Thymus (tissue), 11 donors: ENCODE results near the gene MAPT. TPM values are rescaled to one million over a fixed set of nuclear protein-coding genes. Genes with fewer than 3 reads are reported as not detected.
A peak's percentile ranks its signal among the peaks of the same experiment; 100 is the strongest.

ENCODE experiments used
- DNase-seq, 9 donors: peaks; one replicate each; pipeline ENCODE4 v3.0.0-alpha.2; 2013; ENCODE audit warnings: low spot score in 9 of 9, low read depth in 6 of 9, missing footprints in 1 of 9
- H3K27ac ChIP-seq, 2 donors: one replicate each; pipeline ENCODE4 v1.5.1; 2013; ENCODE audit warnings: control low read depth in 1 of 2, low read depth in 1 of 2, low read length in 1 of 2, mild to moderate bottlenecking in 1 of 2, moderate library complexity in 1 of 2
- H3K27me3 ChIP-seq, 2 donors: one replicate each; pipeline ENCODE4 v1.5.1; 2013; ENCODE audit warnings: low read length in 1 of 2; ENCODE audit not compliant: control insufficient read depth in 2 of 2, insufficient read depth in 1 of 2
- H3K36me3 ChIP-seq, 2 donors: one replicate each; pipeline ENCODE4 v1.5.1; 2013; ENCODE audit warnings: low read length in 1 of 2, mild to moderate bottlenecking in 1 of 2, moderate library complexity in 1 of 2; ENCODE audit not compliant: control insufficient read depth in 2 of 2, insufficient read depth in 2 of 2
- H3K4me1 ChIP-seq, 2 donors: one replicate each; pipeline ENCODE4 v1.5.1; 2013; ENCODE audit warnings: low read length in 2 of 2; ENCODE audit not compliant: control insufficient read depth in 2 of 2, insufficient read depth in 2 of 2
- H3K4me3 ChIP-seq, 2 donors: one replicate each; pipeline ENCODE4 v1.5.1; 2013; ENCODE audit warnings: low read length in 2 of 2, control low read depth in 1 of 2, mild to moderate bottlenecking in 1 of 2
- H3K9me3 ChIP-seq, 2 donors: one replicate each; pipeline ENCODE4 v1.5.1; 2013; ENCODE audit warnings: low read length in 1 of 2, mild to moderate bottlenecking in 1 of 2; ENCODE audit not compliant: control insufficient read depth in 2 of 2, insufficient read depth in 1 of 2
- WGBS: extraction: QIAGEN DNeasy Blood & Tissue Kit; methylation state at CpG from one replicate; pipeline ENCODE4 v1.1.7; 2013; 5-methylcytosine and 5-hydroxymethylcytosine counted together
- polyA plus RNA-seq: library from polyadenylated mRNA; stranded (reverse); fragments of 200-250 nt; gene quantifications from one replicate; pipeline ENCODE4 v1.2.3, GENCODE V29; 2013
- total RNA-seq: library from RNA; stranded (reverse); fragments of 120-200 nt; gene quantifications from one replicate; pipeline ENCODE4 v1.2.4, GENCODE V29; 2013
- donor health status: healthy.

Gene MAPT
- total and polyA plus RNA-seq, 2 donors = 0.57 to 0.84 TPM

GRCh38 chr17:45848868-45849535, 45.4 kb upstream of the MAPT start:
- no peak for DNase-seq
- no peaks in the 10 kb centered on the region for H3K36me3 ChIP-seq
- no peaks in the 10 kb centered on the region for H3K4me1 ChIP-seq
- H3K27ac ChIP-seq = no peak overlapping the region
- 95% methylated on average over 15 of the region's 15 CpGs for WGBS
- peaks cover 2 to 26% of the 10 kb centered on the region in 2 donors for H3K27me3 ChIP-seq
- H3K9me3 ChIP-seq = no peaks in the 10 kb centered on the region
- no peak overlapping the region for H3K4me3 ChIP-seq

GRCh38 chr17:45849536-45849990, 44.8 kb upstream of the MAPT start:
- H3K27me3 ChIP-seq = peaks cover 2 to 26% of the 10 kb centered on the region in 2 donors

GRCh38 chr17:45850011-45850410, 44.3 kb upstream of the MAPT start:
- WGBS = 90% methylated on average over 4 of the region's 4 CpGs

More at GRCh38 chr17:45849536-45849990, 44.8 kb upstream of the MAPT start:
- no peak overlapping the region for H3K27ac ChIP-seq
- no peaks in the 10 kb centered on the region for H3K4me1 ChIP-seq
- no peak overlapping the region for H3K4me3 ChIP-seq
- H3K9me3 ChIP-seq = no peaks in the 10 kb centered on the region
- WGBS = 91% methylated on average over 7 of the region's 7 CpGs
- H3K36me3 ChIP-seq = no peaks in the 10 kb centered on the region
- no peak for DNase-seq

GRCh38 chr17:45850468-45850867, 43.9 kb upstream of the MAPT start:
- DNase-seq = no peak
- H3K4me1 ChIP-seq = no peaks in the 10 kb centered on the region
- no peaks in the 10 kb centered on the region for H3K36me3 ChIP-seq
- peaks cover 0 to 3% of the 10 kb centered on the region in 2 donors for H3K9me3 ChIP-seq
- WGBS = 89% methylated on average over 5 of the region's 5 CpGs
- peaks cover 2 to 26% of the 10 kb centered on the region in 2 donors for H3K27me3 ChIP-seq
- no peak overlapping the region for H3K4me3 ChIP-seq
- H3K27ac ChIP-seq = no peak overlapping the region

More at GRCh38 chr17:45850011-45850410, 44.3 kb upstream of the MAPT start:
- H3K9me3 ChIP-seq = no peaks in the 10 kb centered on the region
- no peaks in the 10 kb centered on the region for H3K4me1 ChIP-seq
- H3K27me3 ChIP-seq = peaks cover 2 to 26% of the 10 kb centered on the region in 2 donors
- no peaks in the 10 kb centered on the region for H3K36me3 ChIP-seq
- H3K27ac ChIP-seq = no peak overlapping the region
- DNase-seq = no peak
- H3K4me3 ChIP-seq = no peak overlapping the region

GRCh38 chr17:45851022-45851421, 43.3 kb upstream of the MAPT start:
- Histone ChIP-seq H3K36me3 (no peaks in the 10 kb centered on the region), H3K4me1 (no peaks in the 10 kb centered on the region), H3K27me3 (peaks cover 2 to 26% of the 10 kb centered on the region in 2 donors), H3K4me3 (no peak overlapping the region), H3K27ac (no peak overlapping the region), H3K9me3 (peaks cover 0 to 3% of the 10 kb centered on the region in 2 donors)
- DNase-seq = no peak
- WGBS = 94% methylated on average over 6 of the region's 6 CpGs

- H3K4me1 ChIP-seq = no peaks in the 10 kb centered on the region
- no peak overlapping the region for H3K4me3 ChIP-seq
- WGBS = 26% methylated on average over 8 of the region's 8 CpGs
- H3K9me3 ChIP-seq = peaks cover 0 to 3% of the 10 kb centered on the region in 2 donors
- no peaks in the 10 kb centered on the region for H3K36me3 ChIP-seq
- H3K27ac ChIP-seq = no peak overlapping the region
- peaks cover 2 to 26% of the 10 kb centered on the region in 2 donors for H3K27me3 ChIP-seq
- no peak for DNase-seq
Observed at GRCh38 chr17:45851464-45851863, 42.9 kb upstream of the MAPT start.

- WGBS = 80% methylated on average over 1 of the region's 1 CpG
- peaks cover 0 to 3% of the 10 kb centered on the region in 2 donors for H3K9me3 ChIP-seq
- no peak for DNase-seq
- no peak overlapping the region for H3K4me3 ChIP-seq
- H3K27ac ChIP-seq = no peak overlapping the region
- H3K27me3 ChIP-seq = peaks cover 2 to 26% of the 10 kb centered on the region in 2 donors
- H3K36me3 ChIP-seq = no peaks in the 10 kb centered on the region
- no peaks in the 10 kb centered on the region for H3K4me1 ChIP-seq
Observed at GRCh38 chr17:45851873-45852272, 42.5 kb upstream of the MAPT start.

- H3K36me3 ChIP-seq = no peaks in the 10 kb centered on the region
- no peak overlapping the region for H3K27ac ChIP-seq
- no peak overlapping the region for H3K4me3 ChIP-seq
- H3K9me3 ChIP-seq = peaks cover 0 to 3% of the 10 kb centered on the region in 2 donors
- H3K27me3 ChIP-seq = peaks cover 2 to 26% of the 10 kb centered on the region in 2 donors
- 33% methylated on average over 12 of the region's 12 CpGs for WGBS
- no peaks in the 10 kb centered on the region for H3K4me1 ChIP-seq
- peak in 8 of 9 donors; percentile 13 to 57 (median 30) for DNase-seq
Observed at GRCh38 chr17:45852535-45853297, 41.6 kb upstream of the MAPT start.

GRCh38 chr17:45854209-45854608, 40.1 kb upstream of the MAPT start:
- H3K36me3 ChIP-seq = no peaks in the 10 kb centered on the region
- no peaks in the 10 kb centered on the region for H3K4me1 ChIP-seq
- peaks cover 2 to 27% of the 10 kb centered on the region in 2 donors for H3K27me3 ChIP-seq
- DNase-seq = no peak
- peaks cover 0 to 3% of the 10 kb centered on the region in 2 donors for H3K9me3 ChIP-seq
- H3K4me3 ChIP-seq = no peak overlapping the region
- H3K27ac ChIP-seq = no peak overlapping the region
- WGBS = 84% methylated on average over 9 of the region's 9 CpGs
